ENCODE results near the gene MFSD12.

MFSD12 gene

GRCh38 chr19:3524904-3525451 lies 32.4 kb downstream of the MFSD12 start:
- CTCF ChIA-PET, result no interaction called here
- H3K27ac ChIP-seq (ENCODE audit: extremely low read depth, low read depth, low read length), result no peak overlapping the region
- no peaks in the 10 kb centered on the region for H3K4me1 ChIP-seq (ENCODE audit: control insufficient read depth, insufficient read depth, low read length)
- H3K4me3 ChIP-seq (ENCODE audit: low read depth, low read length), result no peak overlapping the region
- H3K36me3 ChIP-seq (ENCODE audit: control insufficient read depth in 2 of 2, insufficient read depth in 1 of 2, low read length in 2 of 2), result peaks cover 0 to 79% of the 10 kb centered on the region in 2 experiments; a peak in 2 of 3 replicates
- no peak for TF ChIP-seq ZFHX2 (tag by site-specific recombination; conservative IDR thresholded peaks at IDR 0.05)
- no peak for TF ChIP-seq ZFP37 (tag by site-specific recombination; IDR thresholded peaks at IDR 0.05)
- TF ChIP-seq, protein P1, sequence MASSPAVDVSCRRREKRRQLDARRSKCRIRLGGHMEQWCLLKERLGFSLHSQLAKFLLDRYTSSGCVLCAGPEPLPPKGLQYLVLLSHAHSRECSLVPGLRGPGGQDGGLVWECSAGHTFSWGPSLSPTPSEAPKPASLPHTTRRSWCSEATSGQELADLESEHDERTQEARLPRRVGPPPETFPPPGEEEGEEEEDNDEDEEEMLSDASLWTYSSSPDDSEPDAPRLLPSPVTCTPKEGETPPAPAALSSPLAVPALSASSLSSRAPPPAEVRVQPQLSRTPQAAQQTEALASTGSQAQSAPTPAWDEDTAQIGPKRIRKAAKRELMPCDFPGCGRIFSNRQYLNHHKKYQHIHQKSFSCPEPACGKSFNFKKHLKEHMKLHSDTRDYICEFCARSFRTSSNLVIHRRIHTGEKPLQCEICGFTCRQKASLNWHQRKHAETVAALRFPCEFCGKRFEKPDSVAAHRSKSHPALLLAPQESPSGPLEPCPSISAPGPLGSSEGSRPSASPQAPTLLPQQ (tag by site-specific recombination; IDR thresholded peaks at IDR 0.05), result no peak
- TF ChIP-seq, protein P2, sequence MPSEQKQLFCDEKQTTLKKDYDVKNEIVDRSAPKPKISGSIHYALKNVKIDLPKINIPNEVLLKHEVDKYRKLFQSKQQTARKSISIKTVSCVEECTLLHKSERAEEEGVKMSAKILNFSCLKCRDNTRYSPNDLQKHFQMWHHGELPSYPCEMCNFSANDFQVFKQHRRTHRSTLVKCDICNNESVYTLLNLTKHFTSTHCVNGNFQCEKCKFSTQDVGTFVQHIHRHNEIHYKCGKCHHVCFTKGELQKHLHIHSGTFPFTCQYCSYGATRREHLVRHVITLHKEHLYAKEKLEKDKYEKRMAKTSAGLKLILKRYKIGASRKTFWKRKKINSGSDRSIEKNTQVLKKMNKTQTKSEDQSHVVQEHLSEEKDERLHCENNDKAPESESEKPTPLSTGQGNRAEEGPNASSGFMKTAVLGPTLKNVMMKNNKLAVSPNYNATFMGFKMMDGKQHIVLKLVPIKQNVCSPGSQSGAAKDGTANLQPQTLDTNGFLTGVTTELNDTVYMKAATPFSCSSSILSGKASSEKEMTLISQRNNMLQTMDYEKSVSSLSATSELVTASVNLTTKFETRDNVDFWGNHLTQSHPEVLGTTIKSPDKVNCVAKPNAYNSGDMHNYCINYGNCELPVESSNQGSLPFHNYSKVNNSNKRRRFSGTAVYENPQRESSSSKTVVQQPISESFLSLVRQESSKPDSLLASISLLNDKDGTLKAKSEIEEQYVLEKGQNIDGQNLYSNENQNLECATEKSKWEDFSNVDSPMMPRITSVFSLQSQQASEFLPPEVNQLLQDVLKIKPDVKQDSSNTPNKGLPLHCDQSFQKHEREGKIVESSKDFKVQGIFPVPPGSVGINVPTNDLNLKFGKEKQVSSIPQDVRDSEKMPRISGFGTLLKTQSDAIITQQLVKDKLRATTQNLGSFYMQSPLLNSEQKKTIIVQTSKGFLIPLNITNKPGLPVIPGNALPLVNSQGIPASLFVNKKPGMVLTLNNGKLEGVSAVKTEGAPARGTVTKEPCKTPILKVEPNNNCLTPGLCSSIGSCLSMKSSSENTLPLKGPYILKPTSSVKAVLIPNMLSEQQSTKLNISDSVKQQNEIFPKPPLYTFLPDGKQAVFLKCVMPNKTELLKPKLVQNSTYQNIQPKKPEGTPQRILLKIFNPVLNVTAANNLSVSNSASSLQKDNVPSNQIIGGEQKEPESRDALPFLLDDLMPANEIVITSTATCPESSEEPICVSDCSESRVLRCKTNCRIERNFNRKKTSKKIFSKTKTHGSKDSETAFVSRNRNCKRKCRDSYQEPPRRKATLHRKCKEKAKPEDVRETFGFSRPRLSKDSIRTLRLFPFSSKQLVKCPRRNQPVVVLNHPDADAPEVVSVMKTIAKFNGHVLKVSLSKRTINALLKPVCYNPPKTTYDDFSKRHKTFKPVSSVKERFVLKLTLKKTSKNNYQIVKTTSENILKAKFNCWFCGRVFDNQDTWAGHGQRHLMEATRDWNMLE (tag by site-specific recombination; conservative IDR thresholded peaks at IDR 0.05; ENCODE audit: low read depth), result no peak
- TF ChIP-seq SETDB1 (IDR thresholded peaks at IDR 0.05; ENCODE audit: insufficient read length, low read length), result no peak
- POLR2A ChIA-PET, result no interaction called here
- H3K9me3 ChIP-seq (ENCODE audit: control insufficient read depth, insufficient read depth, low read depth, low read length), result no peaks in the 10 kb centered on the region

GRCh38 chr19:3524078-3524842 lies 33.1 kb downstream of the MFSD12 start:
- Histone ChIP-seq H3K27ac (ENCODE audit: extremely low read depth, low read depth, low read length) (no peak overlapping the region), H3K36me3 (ENCODE audit: control insufficient read depth in 2 of 2, insufficient read depth in 1 of 2, low read length in 2 of 2) (peaks cover 0 to 86% of the 10 kb centered on the region in 2 experiments; a peak in 2 of 3 replicates), H3K4me1 (ENCODE audit: control insufficient read depth, insufficient read depth, low read length) (no peaks in the 10 kb centered on the region), H3K4me3 (ENCODE audit: low read depth, low read length) (no peak overlapping the region), H3K9me3 (ENCODE audit: control insufficient read depth, insufficient read depth, low read depth, low read length) (no peaks in the 10 kb centered on the region)
- ChIA-PET CTCF (no interaction called here), POLR2A (no interaction called here)
- TF ChIP-seq MYNN (tag by site-specific recombination; IDR thresholded peaks at IDR 0.05; ENCODE audit: borderline replicate concordance), result no peak
- TF ChIP-seq, protein P3, sequence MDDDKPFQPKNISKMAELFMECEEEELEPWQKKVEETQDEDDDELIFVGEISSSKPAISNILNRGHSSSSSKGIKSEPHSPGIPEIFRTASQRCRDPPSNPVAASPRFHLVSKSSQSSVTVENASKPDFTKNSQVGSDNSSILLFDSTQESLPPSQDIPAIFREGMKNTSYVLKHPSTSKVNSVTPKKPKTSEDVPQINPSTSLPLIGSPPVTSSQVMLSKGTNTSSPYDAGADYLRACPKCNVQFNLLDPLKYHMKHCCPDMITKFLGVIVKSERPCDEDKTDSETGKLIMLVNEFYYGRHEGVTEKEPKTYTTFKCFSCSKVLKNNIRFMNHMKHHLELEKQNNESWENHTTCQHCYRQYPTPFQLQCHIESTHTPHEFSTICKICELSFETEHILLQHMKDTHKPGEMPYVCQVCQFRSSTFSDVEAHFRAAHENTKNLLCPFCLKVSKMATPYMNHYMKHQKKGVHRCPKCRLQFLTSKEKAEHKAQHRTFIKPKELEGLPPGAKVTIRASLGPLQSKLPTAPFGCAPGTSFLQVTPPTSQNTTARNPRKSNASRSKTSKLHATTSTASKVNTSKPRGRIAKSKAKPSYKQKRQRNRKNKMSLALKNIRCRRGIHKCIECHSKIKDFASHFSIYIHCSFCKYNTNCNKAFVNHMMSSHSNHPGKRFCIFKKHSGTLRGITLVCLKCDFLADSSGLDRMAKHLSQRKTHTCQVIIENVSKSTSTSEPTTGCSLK (tag by site-specific recombination; IDR thresholded peaks at IDR 0.05), result no peak
- TF ChIP-seq ZNF658 (tag by site-specific recombination; IDR thresholded peaks at IDR 0.05), result no peak
- TF ChIP-seq ZNF623 (tag by site-specific recombination; IDR thresholded peaks at IDR 0.05), result no peak
- no peak for TF ChIP-seq ZNF146 (tag by site-specific recombination; IDR thresholded peaks at IDR 0.05)
- no peak for TF ChIP-seq WT1 (tag by site-specific recombination; IDR thresholded peaks at IDR 0.05)
- no peak for TF ChIP-seq ZNF214 (tag by site-specific recombination; IDR thresholded peaks at IDR 0.05; ENCODE audit: borderline replicate concordance)
- TF ChIP-seq OSR2 (tag by site-specific recombination; IDR thresholded peaks at IDR 0.05), result no peak
- TF ChIP-seq ZNF223 (tag by site-specific recombination; IDR thresholded peaks at IDR 0.05), result no peak
- no peak for TF ChIP-seq ZNF529 (tag by site-specific recombination; IDR thresholded peaks at IDR 0.05; ENCODE audit: insufficient replicate concordance)
- TF ChIP-seq ZNF555 (tag by site-specific recombination; conservative IDR thresholded peaks at IDR 0.05), result no peak
- no peak for TF ChIP-seq TCF7L2 (IDR thresholded peaks at IDR 0.05; ENCODE audit: borderline replicate concordance, low read depth, low read length)
- no peak for TF ChIP-seq HIC1 (tag by site-specific recombination; IDR thresholded peaks at IDR 0.05)
- no peak for TF ChIP-seq ZNF596 (tag by site-specific recombination; IDR thresholded peaks at IDR 0.05)
- no peak for TF ChIP-seq ZNF792 (tag by site-specific recombination; IDR thresholded peaks at IDR 0.05)
- no peak for TF ChIP-seq SCRT1 (tag by site-specific recombination; IDR thresholded peaks at IDR 0.05; ENCODE audit: borderline replicate concordance)
- TF ChIP-seq ZNF510 (tag by site-specific recombination; IDR thresholded peaks at IDR 0.05; ENCODE audit: insufficient replicate concordance), result no peak

All from HEK293 (cell line).